Esophagus squamous epithelium (tissue), 5 donors: Measurements from ENCODE around the gene LILRA1. TPM values are rescaled to one million over a fixed set of nuclear protein-coding genes. Genes with fewer than 3 reads are reported as not detected.

Experiments used
- DNase-seq: peaks from one replicate; lab custom pipeline; 2025; lab: John Stamatoyannopoulos, UW
- H3K27ac ChIP-seq, 4 donors: fragments of 200-600 bp; sonication (generic); one replicate each; pipeline ENCODE4 v1.5.1; 2016 to 2019; ENCODE audit warnings: mild to moderate bottlenecking in 1 of 4
- H3K27me3 ChIP-seq, 4 donors: fragments of 200-600 bp; sonication (generic); 1 replicate in 3 of 4; 2 replicates in 1 of 4; pipeline versions ENCODE4 v1.5.1 to v1.6.0; 2017 to 2021; ENCODE audit warnings: antibody characterized with exemption in 1 of 4
- H3K36me3 ChIP-seq, 3 donors: fragments of 200-600 bp; sonication (generic); one replicate each; pipeline ENCODE4 v1.5.1; 2016 to 2019
- H3K4me1 ChIP-seq, 3 donors: fragments of 200-600 bp; sonication (generic); one replicate each; pipeline ENCODE4 v1.5.1; 2017 to 2019
- H3K4me3 ChIP-seq, 4 donors: fragments of 200-600 bp; sonication (generic); 1 replicate in 3 of 4; 2 replicates in 1 of 4; pipeline ENCODE4 v1.5.1; 2016 to 2019; ENCODE audit warnings: mild to moderate bottlenecking in 2 of 4, moderate library complexity in 1 of 4
- H3K9me3 ChIP-seq, 3 donors: fragments of 200-600 bp; sonication (generic); one replicate each; pipeline ENCODE4 v1.5.1; 2016 to 2019
- POLR2A ChIP-seq, 4 donors: fragments of 450-650 bp; IDR thresholded peaks; one replicate each; pipeline ENCODE4 v1.6.1; 2017; ENCODE audit warnings: antibody characterized with exemption in 4 of 4, mild to moderate bottlenecking in 4 of 4, moderate library complexity in 3 of 4
- WGBS, 2 donors: methylation state at CpG; one replicate each; pipeline ENCODE4 v1.1.5; 2018; 5-methylcytosine and 5-hydroxymethylcytosine counted together
- intact Hi-C: fragments of 100-400 bp; cut with DNase I; formaldehyde crosslinking; loops from one replicate; pipeline ENCODE4 v1.15.0; 2022
- total RNA-seq, 4 donors: library from RNA; depleted of rRNA; stranded (reverse); fragments of >200 nt; gene quantifications; one replicate each; pipeline ENCODE4 v1.1.0, GENCODE V29; 2016
- TF ChIP-seq, protein P1 (sequence below), 6 experiments: fragments of 450-650 bp in 4 of 6; fragments of 200-600 bp in 2 of 6; sonication (generic) in 2 of 6; IDR thresholded peaks; one replicate each; pipeline ENCODE4 v1.5.1; 2016 to 2019; ENCODE audit warnings: antibody characterized with exemption in 6 of 6, mild to moderate bottlenecking in 4 of 6, moderate library complexity in 4 of 6
- donor health status: DM: yes; HTN: yes; CAD: no.

LILRA1 gene
- total RNA-seq, 4 donors from 2014 or later = 0.38 to 1.1 (median 0.82) TPM

DNA sequence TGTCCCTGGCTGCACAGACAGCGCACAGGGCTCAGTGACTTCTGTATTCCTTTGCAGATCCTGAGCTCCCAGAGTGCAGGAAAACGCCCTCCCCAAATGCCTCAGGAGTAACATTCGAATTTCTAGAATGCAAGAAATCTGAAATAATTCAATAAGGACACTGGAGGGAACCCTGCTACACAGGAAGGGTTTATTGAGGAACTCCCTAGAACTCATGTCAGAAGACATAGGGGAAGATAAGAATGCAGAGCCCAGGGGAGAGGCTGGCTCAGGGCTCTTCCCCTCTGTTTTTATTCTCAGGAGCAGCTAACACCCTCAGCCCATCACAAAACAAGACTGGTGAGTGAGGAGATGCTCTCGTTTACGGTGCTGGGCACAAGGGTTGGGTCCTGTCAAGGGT lies 6.8 kb downstream of the LILRA1 start:
- H3K4me3 ChIP-seq = no peak overlapping the region
- no peaks in the 10 kb centered on the region for H3K36me3 ChIP-seq
- no peaks in the 10 kb centered on the region for H3K4me1 ChIP-seq
- peaks cover 0 to 6% (median 0%) of the 10 kb centered on the region in 4 donors for H3K27me3 ChIP-seq
- intact Hi-C loops = no loop called here
- H3K27ac ChIP-seq = no peak overlapping the region
- DNase-seq = no peak
- no peak for TF ChIP-seq POLR2A (IDR thresholded peaks at IDR 0.05)
- TF ChIP-seq, protein P1, sequence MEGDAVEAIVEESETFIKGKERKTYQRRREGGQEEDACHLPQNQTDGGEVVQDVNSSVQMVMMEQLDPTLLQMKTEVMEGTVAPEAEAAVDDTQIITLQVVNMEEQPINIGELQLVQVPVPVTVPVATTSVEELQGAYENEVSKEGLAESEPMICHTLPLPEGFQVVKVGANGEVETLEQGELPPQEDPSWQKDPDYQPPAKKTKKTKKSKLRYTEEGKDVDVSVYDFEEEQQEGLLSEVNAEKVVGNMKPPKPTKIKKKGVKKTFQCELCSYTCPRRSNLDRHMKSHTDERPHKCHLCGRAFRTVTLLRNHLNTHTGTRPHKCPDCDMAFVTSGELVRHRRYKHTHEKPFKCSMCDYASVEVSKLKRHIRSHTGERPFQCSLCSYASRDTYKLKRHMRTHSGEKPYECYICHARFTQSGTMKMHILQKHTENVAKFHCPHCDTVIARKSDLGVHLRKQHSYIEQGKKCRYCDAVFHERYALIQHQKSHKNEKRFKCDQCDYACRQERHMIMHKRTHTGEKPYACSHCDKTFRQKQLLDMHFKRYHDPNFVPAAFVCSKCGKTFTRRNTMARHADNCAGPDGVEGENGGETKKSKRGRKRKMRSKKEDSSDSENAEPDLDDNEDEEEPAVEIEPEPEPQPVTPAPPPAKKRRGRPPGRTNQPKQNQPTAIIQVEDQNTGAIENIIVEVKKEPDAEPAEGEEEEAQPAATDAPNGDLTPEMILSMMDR (IDR thresholded peaks at IDR 0.05) = no peak
- H3K9me3 ChIP-seq = no peaks in the 10 kb centered on the region
- 53 to 60% methylated on average over 4 to 5 of the region's 5 CpGs for WGBS, 2 donors

DNA sequence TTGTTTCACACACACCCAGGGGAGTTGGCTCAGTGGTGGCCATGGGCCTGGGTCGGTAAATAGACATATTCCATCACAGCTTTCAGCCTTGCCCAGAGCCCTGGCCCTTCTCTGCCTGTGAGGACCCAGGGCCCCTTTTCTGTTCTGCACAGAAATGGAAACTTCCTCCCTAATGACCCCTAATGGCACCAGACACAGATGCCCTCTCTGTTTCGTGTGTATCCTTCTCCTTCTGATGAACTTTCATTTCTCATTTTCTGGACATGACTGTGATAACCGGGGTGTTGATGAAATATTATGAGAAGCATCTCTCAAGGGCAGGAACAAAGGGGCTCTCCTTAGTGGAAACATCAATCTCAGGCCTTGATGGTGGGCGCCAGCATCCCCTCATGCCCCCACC lies 12.8 kb downstream of the LILRA1 start:
- TF ChIP-seq, protein P1 (IDR thresholded peaks at IDR 0.05) = no peak
- no peak for TF ChIP-seq POLR2A (IDR thresholded peaks at IDR 0.05)
- Histone ChIP-seq H3K36me3 (no peaks in the 10 kb centered on the region), H3K9me3 (peaks cover 0 to 16% (median 0%) of the 10 kb centered on the region in 3 donors), H3K27ac (no peak overlapping the region), H3K4me1 (no peaks in the 10 kb centered on the region), H3K4me3 (no peak overlapping the region), H3K27me3 (peaks cover 0 to 17% (median 0%) of the 10 kb centered on the region in 4 donors)
- intact Hi-C loops = no loop called here
- DNase-seq = no peak
- 29 to 38% methylated on average over 3 of the region's 4 CpGs for WGBS, 2 donors

DNA sequence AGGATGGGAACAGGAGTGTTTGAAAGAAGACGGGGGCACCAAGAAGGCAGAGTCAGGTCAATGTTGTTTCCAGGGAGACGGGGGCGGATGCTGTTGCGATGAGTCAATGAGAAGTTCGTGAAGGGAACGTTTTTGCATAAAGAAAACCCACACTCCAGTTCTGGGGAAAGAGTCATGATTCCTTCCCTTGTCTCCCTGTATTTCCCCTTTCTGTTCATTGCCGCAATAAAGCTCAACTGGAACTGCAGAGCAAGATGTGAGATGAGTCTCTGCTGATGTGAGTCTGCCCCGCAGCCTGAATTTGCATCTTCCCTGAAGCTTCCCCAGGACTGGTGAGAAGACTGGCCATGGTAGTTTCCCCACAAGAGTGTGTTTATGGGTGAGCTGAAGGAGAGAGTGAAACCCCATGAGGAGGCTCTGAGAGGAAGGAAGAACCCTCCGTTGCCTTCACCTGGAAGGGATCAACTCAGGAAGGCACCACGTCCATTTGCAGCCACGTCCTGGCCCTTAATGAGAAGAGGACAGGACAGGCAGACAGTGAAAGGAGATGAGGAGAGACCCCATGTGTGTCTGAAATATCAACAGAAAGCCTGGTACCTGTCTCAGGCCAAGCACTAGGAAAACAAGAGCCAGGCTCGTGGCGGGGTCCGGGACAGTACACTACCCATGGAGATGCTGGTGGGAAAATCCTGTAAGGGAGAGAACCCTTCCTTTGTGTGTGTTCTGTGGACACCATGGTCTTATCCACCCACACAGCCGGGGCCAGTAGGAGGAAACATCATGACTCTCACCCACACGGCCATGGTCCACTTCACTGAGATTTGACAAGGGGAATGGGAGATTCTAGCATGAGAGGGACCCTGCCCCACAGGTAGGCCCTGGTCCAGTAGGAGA lies 13.7 kb downstream of the LILRA1 start:
- peaks cover 0 to 17% (median 0%) of the 10 kb centered on the region in 4 donors for H3K27me3 ChIP-seq
- H3K27ac ChIP-seq = no peak overlapping the region
- intact Hi-C loops = no loop called here
- H3K4me1 ChIP-seq = no peaks in the 10 kb centered on the region
- no peaks in the 10 kb centered on the region for H3K36me3 ChIP-seq
- TF ChIP-seq, protein P1 (IDR thresholded peaks at IDR 0.05) = no peak
- TF ChIP-seq POLR2A (IDR thresholded peaks at IDR 0.05) = no peak
- DNase-seq = no peak
- no peak overlapping the region for H3K4me3 ChIP-seq
- 67 to 71% methylated on average over 14 to 15 of the region's 16 CpGs for WGBS, 2 donors
- H3K9me3 ChIP-seq = peaks cover 0 to 16% (median 0%) of the 10 kb centered on the region in 3 donors

DNA sequence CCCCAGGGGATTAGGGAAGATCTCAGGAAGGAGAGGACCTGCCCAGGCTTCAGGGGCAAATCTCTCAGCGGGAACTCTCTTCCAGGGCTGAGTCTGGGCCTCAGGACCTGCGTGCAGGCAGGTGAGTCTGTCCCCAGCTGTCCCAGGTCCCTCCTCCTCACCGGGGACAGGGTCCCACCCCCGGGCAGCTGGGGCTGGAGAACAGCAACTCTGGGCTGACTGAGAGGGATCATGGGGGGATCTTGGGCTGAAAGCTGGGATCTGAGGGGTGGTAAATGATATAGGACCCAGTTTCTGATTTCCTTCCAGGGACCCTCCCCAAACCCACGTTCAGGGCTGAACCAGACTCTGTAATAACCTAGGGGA lies 14.3 kb downstream of the LILRA1 start:
- Histone ChIP-seq H3K27ac (no peak overlapping the region), H3K4me1 (no peaks in the 10 kb centered on the region), H3K4me3 (no peak overlapping the region), H3K36me3 (no peaks in the 10 kb centered on the region), H3K9me3 (peaks cover 0 to 16% (median 0%) of the 10 kb centered on the region in 3 donors), H3K27me3 (peaks cover 0 to 17% (median 0%) of the 10 kb centered on the region in 4 donors)
- TF ChIP-seq, protein P1 (IDR thresholded peaks at IDR 0.05) = no peak
- TF ChIP-seq POLR2A (IDR thresholded peaks at IDR 0.05) = no peak
- no peak for DNase-seq
- intact Hi-C loops = no loop called here
- WGBS, 2 donors = 68% methylated on average over 4 of the region's 5 CpGs; no CpG with 5 or more reads in 1 of the 2 donors

DNA sequence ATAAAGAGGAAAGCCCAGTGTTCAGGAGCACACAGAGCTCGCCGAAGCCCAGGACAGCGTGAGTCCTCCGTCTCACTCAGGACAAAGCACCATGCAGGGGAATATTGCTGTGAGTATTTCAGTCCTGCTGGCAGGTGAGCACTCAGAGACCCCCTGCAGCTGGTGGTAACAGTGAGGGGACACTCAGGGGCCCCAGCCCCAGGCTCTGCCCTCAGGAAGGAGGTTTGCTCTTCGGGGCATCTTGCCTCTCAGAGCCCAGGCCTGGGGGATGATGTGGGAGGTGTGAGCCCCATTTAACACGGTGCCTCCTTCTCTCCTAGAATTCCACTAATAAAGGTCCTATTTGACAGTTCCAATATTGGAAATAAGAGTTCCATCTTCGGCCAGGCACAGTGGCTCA lies 14.8 kb downstream of the LILRA1 start:
- no peak for DNase-seq
- intact Hi-C loops = no loop called here
- Histone ChIP-seq H3K4me3 (no peak overlapping the region), H3K27me3 (peaks cover 0 to 17% (median 0%) of the 10 kb centered on the region in 4 donors), H3K9me3 (peaks cover 0 to 16% (median 0%) of the 10 kb centered on the region in 3 donors), H3K4me1 (no peaks in the 10 kb centered on the region), H3K27ac (no peak overlapping the region), H3K36me3 (no peaks in the 10 kb centered on the region)
- TF ChIP-seq POLR2A (IDR thresholded peaks at IDR 0.05) = no peak
- TF ChIP-seq, protein P1 (IDR thresholded peaks at IDR 0.05) = no peak
- 64 to 77% methylated on average over 2 to 7 of the region's 7 CpGs for WGBS, 2 donors
